ENCODE results near the gene TRPV6. TPM values are rescaled to one million over a fixed set of nuclear protein-coding genes. Genes with fewer than 3 reads are reported as not detected.

The TRPV6 gene
- total and polyA plus RNA-seq, 2 experiments from 2014 or later: not detected

GRCh38 chr7:142891490-142892082, 6.0 kb upstream of the TRPV6 start:
- Histone ChIP-seq H3K4me1 (ENCODE audit: insufficient read depth) (no peaks in the 10 kb centered on the region), H3K9me2 (ENCODE audit: insufficient read depth) (no peaks in the 10 kb centered on the region), H3K27ac (no peak overlapping the region), H3K9me3 (ENCODE audit: low read depth) (no peaks in the 10 kb centered on the region), H4K20me1 (ENCODE audit: insufficient read depth) (no peaks in the 10 kb centered on the region), H3K79me2 (ENCODE audit: insufficient read depth) (no peaks in the 10 kb centered on the region), H3K36me3 (ENCODE audit: low read depth) (no peaks in the 10 kb centered on the region), H3F3A (ENCODE audit: insufficient read depth) (no peaks in the 10 kb centered on the region), H2AFZ (no peak overlapping the region), H3K9ac (no peak overlapping the region), H3K27me3 (replicated peaks; ENCODE audit: insufficient read depth) (peaks cover 7% of the 10 kb centered on the region), H3K4me3 (no peak overlapping the region), H3K4me2 (ENCODE audit: unreplicated experiment) (no peak overlapping the region)
- TF ChIP-seq EZH2phosphoT487 (IDR thresholded peaks at IDR 0.05; ENCODE audit: insufficient read depth, low read depth) (no peak), EZH2 (IDR thresholded peaks at IDR 0.05; ENCODE audit: insufficient read depth, poor library complexity, severe bottlenecking) (no peak)
- 61 to 63% methylated on average over 10 of the region's 10 CpGs for WGBS, 2 experiments (ENCODE audit: low coverage in 1 of 2, low lambda C conversion rate in 2 of 2, missing lambda C conversion rate in 2 of 2)
- in situ Hi-C loops (cut with MboI): no loop called here
- no peak for DNase-seq

- no peak overlapping the region for H3K9ac ChIP-seq
- no peaks in the 10 kb centered on the region for H3K9me2 ChIP-seq (ENCODE audit: insufficient read depth)
- no peak overlapping the region for H3K4me3 ChIP-seq
- no peaks in the 10 kb centered on the region for H3K9me3 ChIP-seq (ENCODE audit: low read depth)
- no peaks in the 10 kb centered on the region for H4K20me1 ChIP-seq (ENCODE audit: insufficient read depth)
- no peak overlapping the region for H3K4me2 ChIP-seq (ENCODE audit: unreplicated experiment)
- no peaks in the 10 kb centered on the region for H3F3A ChIP-seq (ENCODE audit: insufficient read depth)
- 65 to 67% methylated on average over 12 of the region's 12 CpGs for WGBS, 2 experiments (ENCODE audit: low coverage in 1 of 2, low lambda C conversion rate in 2 of 2, missing lambda C conversion rate in 2 of 2)
- H3K27ac ChIP-seq: no peak overlapping the region
- H3K36me3 ChIP-seq (ENCODE audit: low read depth): no peaks in the 10 kb centered on the region
- TF ChIP-seq EZH2phosphoT487 (IDR thresholded peaks at IDR 0.05; ENCODE audit: insufficient read depth, low read depth): no peak
- no peak for TF ChIP-seq EZH2 (IDR thresholded peaks at IDR 0.05; ENCODE audit: insufficient read depth, poor library complexity, severe bottlenecking)
- no peak overlapping the region for H2AFZ ChIP-seq
- in situ Hi-C loops (cut with MboI): no loop called here
- H3K79me2 ChIP-seq (ENCODE audit: insufficient read depth): no peaks in the 10 kb centered on the region
- H3K4me1 ChIP-seq (ENCODE audit: insufficient read depth): no peaks in the 10 kb centered on the region
- no peak for DNase-seq
- H3K27me3 ChIP-seq (replicated peaks; ENCODE audit: insufficient read depth): peaks cover 7% of the 10 kb centered on the region
These were observed 5.4 kb upstream of the TRPV6 start for GRCh38 chr7:142890874-142891485.

GRCh38 chr7:142889816-142890215, 4.3 kb upstream of the TRPV6 start:
- in situ Hi-C loops (cut with MboI): no loop called here
- no peaks in the 10 kb centered on the region for H3F3A ChIP-seq (ENCODE audit: insufficient read depth)
- no peak overlapping the region for H3K4me3 ChIP-seq
- no peaks in the 10 kb centered on the region for H3K79me2 ChIP-seq (ENCODE audit: insufficient read depth)
- H3K9ac ChIP-seq: no peak overlapping the region
- no peak overlapping the region for H3K27ac ChIP-seq
- no peak for DNase-seq
- no peaks in the 10 kb centered on the region; the same call in 1 of the 2 replicates for H3K27me3 ChIP-seq (replicated peaks; ENCODE audit: insufficient read depth)
- no peak overlapping the region for H2AFZ ChIP-seq
- no peaks in the 10 kb centered on the region for H3K4me1 ChIP-seq (ENCODE audit: insufficient read depth)
- TF ChIP-seq EZH2 (IDR thresholded peaks at IDR 0.05; ENCODE audit: insufficient read depth, poor library complexity, severe bottlenecking): no peak
- no peak for TF ChIP-seq EZH2phosphoT487 (IDR thresholded peaks at IDR 0.05; ENCODE audit: insufficient read depth, low read depth)
- H3K9me2 ChIP-seq (ENCODE audit: insufficient read depth): no peaks in the 10 kb centered on the region
- no peak overlapping the region for H3K4me2 ChIP-seq (ENCODE audit: unreplicated experiment)
- no peaks in the 10 kb centered on the region for H4K20me1 ChIP-seq (ENCODE audit: insufficient read depth)
- whole genome bisulfite sequencing, 2 experiments (ENCODE audit: low coverage in 1 of 2, low lambda C conversion rate in 2 of 2, missing lambda C conversion rate in 2 of 2): 59 to 60% methylated on average over 3 of the region's 3 CpGs
- no peaks in the 10 kb centered on the region for H3K36me3 ChIP-seq (ENCODE audit: low read depth)
- H3K9me3 ChIP-seq (ENCODE audit: low read depth): no peaks in the 10 kb centered on the region

GRCh38 chr7:142887282-142888015, 1.9 kb upstream of the TRPV6 start:
- no peaks in the 10 kb centered on the region for H4K20me1 ChIP-seq (ENCODE audit: insufficient read depth)
- no peak overlapping the region for H3K4me3 ChIP-seq
- H3K4me2 ChIP-seq (ENCODE audit: unreplicated experiment): no peak overlapping the region
- H3K36me3 ChIP-seq (ENCODE audit: low read depth): no peaks in the 10 kb centered on the region
- in situ Hi-C loops (cut with MboI): no loop called here
- no peak overlapping the region for H3K9ac ChIP-seq
- H3F3A ChIP-seq (ENCODE audit: insufficient read depth): no peaks in the 10 kb centered on the region
- H3K79me2 ChIP-seq (ENCODE audit: insufficient read depth): no peaks in the 10 kb centered on the region
- no peak overlapping the region for H3K27ac ChIP-seq
- H3K9me3 ChIP-seq (ENCODE audit: low read depth): no peaks in the 10 kb centered on the region
- no peaks in the 10 kb centered on the region for H3K4me1 ChIP-seq (ENCODE audit: insufficient read depth)
- no peak overlapping the region for H2AFZ ChIP-seq
- peaks cover 5% of the 10 kb centered on the region; the same call in 1 of the 2 replicates for H3K27me3 ChIP-seq (replicated peaks; ENCODE audit: insufficient read depth)
- WGBS, 2 experiments (ENCODE audit: low coverage in 1 of 2, low lambda C conversion rate in 2 of 2, missing lambda C conversion rate in 2 of 2): 32 to 33% methylated on average over 12 of the region's 12 CpGs
- DNase-seq: no peak
- TF ChIP-seq EZH2 (IDR thresholded peaks at IDR 0.05; ENCODE audit: insufficient read depth, poor library complexity, severe bottlenecking): no peak
- TF ChIP-seq EZH2phosphoT487 (IDR thresholded peaks at IDR 0.05; ENCODE audit: insufficient read depth, low read depth): no peak
- H3K9me2 ChIP-seq (ENCODE audit: insufficient read depth): no peaks in the 10 kb centered on the region

Measured in GM23248 (cell line).